ENCODE results near the gene OGT. TPM values are rescaled to one million over a fixed set of nuclear protein-coding genes. Genes with fewer than 3 reads are reported as not detected.
"Not testable (repeated sequence)": the region's sequence is repeated elsewhere in the genome, so short reads cannot be mapped to it uniquely, and the experiment has no call there.

The OGT gene
- total RNA-seq, 1 donor from 2014 or later, result 272 TPM

DNA sequence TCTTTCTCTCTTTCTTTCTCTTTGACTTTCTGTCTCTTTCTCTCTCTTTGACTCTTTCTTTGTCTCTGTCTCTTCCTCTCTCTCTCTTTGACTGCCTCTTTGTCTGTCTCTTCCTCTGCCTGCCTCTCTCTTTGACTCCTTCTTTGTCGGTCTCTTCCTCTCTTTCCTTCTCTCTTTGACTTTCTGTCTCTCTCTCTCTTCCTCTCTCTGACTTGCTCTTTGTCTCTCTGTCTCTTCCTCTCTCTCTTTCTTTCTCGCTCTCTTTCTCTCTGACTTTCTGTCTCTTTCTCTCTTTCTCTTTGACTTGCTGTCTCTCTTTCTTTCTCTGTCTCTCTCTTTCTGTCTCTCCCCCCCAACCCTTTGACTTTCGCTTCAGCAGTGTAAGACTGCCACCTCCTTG, 36.4 kb upstream of the OGT start:
- Mint-ChIP-seq H3K9me3 (no peaks in the 10 kb centered on the region), H3K27me3 (no peaks in the 10 kb centered on the region), H3K27ac (no peak overlapping the region), H3K4me3 (no peak overlapping the region), H3K36me3 (ENCODE audit: low read depth) (no peaks in the 10 kb centered on the region), H3K4me1 (no peaks in the 10 kb centered on the region)
- no peak for DNase-seq
- intact Hi-C loops (cut with micrococcal nuclease), result no loop called here
- CTCF ChIA-PET, result no interaction called here
- POLR2A ChIA-PET, result no interaction called here
- ATAC-seq (ENCODE audit: low read depth), result no peak
- TF ChIP-seq, protein P1, sequence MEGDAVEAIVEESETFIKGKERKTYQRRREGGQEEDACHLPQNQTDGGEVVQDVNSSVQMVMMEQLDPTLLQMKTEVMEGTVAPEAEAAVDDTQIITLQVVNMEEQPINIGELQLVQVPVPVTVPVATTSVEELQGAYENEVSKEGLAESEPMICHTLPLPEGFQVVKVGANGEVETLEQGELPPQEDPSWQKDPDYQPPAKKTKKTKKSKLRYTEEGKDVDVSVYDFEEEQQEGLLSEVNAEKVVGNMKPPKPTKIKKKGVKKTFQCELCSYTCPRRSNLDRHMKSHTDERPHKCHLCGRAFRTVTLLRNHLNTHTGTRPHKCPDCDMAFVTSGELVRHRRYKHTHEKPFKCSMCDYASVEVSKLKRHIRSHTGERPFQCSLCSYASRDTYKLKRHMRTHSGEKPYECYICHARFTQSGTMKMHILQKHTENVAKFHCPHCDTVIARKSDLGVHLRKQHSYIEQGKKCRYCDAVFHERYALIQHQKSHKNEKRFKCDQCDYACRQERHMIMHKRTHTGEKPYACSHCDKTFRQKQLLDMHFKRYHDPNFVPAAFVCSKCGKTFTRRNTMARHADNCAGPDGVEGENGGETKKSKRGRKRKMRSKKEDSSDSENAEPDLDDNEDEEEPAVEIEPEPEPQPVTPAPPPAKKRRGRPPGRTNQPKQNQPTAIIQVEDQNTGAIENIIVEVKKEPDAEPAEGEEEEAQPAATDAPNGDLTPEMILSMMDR (IDR thresholded peaks at IDR 0.05), result no peak

DNA sequence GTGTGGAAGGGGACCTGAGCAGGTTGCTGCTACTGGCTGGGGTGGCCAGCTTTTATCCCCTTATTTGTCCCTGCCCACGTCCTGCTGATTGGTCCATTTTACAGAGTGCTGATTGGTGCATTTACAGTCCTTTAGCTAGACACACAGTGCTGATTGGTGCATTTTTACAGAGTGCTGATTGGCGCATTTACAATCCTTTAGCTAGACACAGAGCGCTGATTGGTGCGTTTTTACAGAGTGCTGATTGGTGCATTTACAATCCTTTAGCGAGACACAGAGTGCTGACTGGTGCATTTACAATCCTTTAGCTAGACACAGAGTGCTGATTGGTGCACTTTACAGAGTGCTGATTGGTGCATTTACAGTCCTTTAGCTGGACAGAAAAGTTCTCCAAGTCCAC, 30.8 kb upstream of the OGT start:
- ATAC-seq (ENCODE audit: low read depth); CTCF ChIA-PET; H3K4me3 Mint-ChIP-seq; H3K9me3 Mint-ChIP-seq; DNase-seq; H3K27ac Mint-ChIP-seq; H3K27me3 Mint-ChIP-seq; H3K4me1 Mint-ChIP-seq; H3K36me3 Mint-ChIP-seq (ENCODE audit: low read depth); POLR2A ChIA-PET; intact Hi-C loops (cut with micrococcal nuclease): not testable (repeated sequence)

DNA sequence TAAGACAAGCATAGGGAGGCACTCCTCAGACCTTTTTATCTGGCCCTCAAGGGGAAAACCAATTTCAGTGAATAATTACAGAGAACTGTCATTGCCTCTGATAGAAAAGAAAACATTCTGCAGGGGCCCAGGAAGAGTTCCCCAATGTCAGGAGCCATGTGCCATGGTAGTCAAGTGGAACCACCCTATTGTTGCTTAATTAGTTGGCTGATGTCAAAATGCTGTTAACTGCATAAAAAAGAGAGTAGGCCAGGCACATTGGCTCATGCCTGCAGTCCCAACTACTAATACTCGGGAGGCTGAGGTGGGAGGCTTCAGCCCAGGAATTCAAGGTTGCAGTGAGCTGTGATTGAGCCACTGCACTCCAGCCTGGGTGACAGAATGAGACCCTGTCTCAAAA, 28.6 kb upstream of the OGT start:
- POLR2A ChIA-PET, result no interaction called here
- H3K27ac Mint-ChIP-seq, result no peak overlapping the region
- no peak overlapping the region for H3K4me3 Mint-ChIP-seq
- no peak for ATAC-seq (ENCODE audit: low read depth)
- no peaks in the 10 kb centered on the region for H3K4me1 Mint-ChIP-seq
- H3K36me3 Mint-ChIP-seq (ENCODE audit: low read depth), result no peaks in the 10 kb centered on the region
- no peak for DNase-seq
- H3K27me3 Mint-ChIP-seq, result no peaks in the 10 kb centered on the region
- no peaks in the 10 kb centered on the region for H3K9me3 Mint-ChIP-seq
- CTCF ChIA-PET, result no interaction called here
- intact Hi-C loops (cut with micrococcal nuclease), result no loop called here
- TF ChIP-seq, protein P1 (IDR thresholded peaks at IDR 0.05), result no peak

DNA sequence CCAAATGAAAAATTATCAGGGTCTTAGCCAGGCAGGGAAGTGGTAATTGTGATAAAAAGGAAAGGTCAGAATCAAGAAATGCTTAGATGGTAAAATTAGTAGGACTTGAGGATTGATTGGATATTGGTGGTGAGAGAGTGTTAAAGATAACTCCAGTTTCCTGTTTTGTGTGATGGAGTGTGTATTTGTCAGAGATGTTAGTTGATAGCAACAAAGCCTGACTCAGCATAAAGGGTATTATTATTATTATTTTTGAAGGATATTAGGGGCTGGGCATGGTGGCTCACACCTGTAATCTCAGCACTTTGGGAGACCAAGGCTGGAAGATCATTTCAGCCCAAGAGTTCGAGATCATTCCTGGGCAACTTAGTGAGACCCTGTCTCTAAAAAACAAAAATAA, 23.6 kb upstream of the OGT start:
- Mint-ChIP-seq H3K36me3 (ENCODE audit: low read depth) (no peaks in the 10 kb centered on the region), H3K4me1 (no peaks in the 10 kb centered on the region), H3K27me3 (no peaks in the 10 kb centered on the region), H3K9me3 (no peaks in the 10 kb centered on the region), H3K4me3 (no peak overlapping the region), H3K27ac (no peak overlapping the region)
- ChIA-PET CTCF (no interaction called here), POLR2A (no interaction called here)
- TF ChIP-seq, protein P1 (IDR thresholded peaks at IDR 0.05), result no peak
- intact Hi-C loops (cut with micrococcal nuclease), result no loop called here
- no peak for ATAC-seq (ENCODE audit: low read depth)
- DNase-seq, result no peak

DNA sequence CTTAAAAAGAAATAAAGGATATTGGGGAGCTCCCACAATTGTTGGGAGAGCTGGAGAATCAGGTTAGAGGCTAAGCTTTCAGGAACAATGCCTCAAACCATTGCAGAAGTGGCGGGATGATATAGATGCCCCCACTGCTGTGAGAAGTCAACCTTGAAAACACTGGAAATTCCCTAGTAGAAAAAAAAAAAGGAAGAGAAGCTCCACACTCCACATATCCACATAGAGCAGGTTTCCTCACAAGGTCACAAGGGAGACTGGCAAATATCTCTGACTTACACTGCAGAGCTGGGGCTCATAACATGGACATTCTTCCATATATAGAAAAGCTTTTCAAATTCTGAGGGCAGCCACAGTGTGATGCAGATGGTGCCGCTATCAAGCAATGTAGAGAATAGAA, 22.7 kb upstream of the OGT start:
- ChIA-PET CTCF (no interaction called here), POLR2A (no interaction called here)
- no peaks in the 10 kb centered on the region for H3K27me3 Mint-ChIP-seq
- H3K27ac Mint-ChIP-seq, result no peak overlapping the region
- H3K9me3 Mint-ChIP-seq, result no peaks in the 10 kb centered on the region
- intact Hi-C loops (cut with micrococcal nuclease), result no loop called here
- H3K4me3 Mint-ChIP-seq, result no peak overlapping the region
- TF ChIP-seq, protein P1 (IDR thresholded peaks at IDR 0.05), result no peak
- ATAC-seq (ENCODE audit: low read depth), result no peak
- H3K4me1 Mint-ChIP-seq, result no peaks in the 10 kb centered on the region
- no peak for DNase-seq
- H3K36me3 Mint-ChIP-seq (ENCODE audit: low read depth), result no peaks in the 10 kb centered on the region

DNA sequence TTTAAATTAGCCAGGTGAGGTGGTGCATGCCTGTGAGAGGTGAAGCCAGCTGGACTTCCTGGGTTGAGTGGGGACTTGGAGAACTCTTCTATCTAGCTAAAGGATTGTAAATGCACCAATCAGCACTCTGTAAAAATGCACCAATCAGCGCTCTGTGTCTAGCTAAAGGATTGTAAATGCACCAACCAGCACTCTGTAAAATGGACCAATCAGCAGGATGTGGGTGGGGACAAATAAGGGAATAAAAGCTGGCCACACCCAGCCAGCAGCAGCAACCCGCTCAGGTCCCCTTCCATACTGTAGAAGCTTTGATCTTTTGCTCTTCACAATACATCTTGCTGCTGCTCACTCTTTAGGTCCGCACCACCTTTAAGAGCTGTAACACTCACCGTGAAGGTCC, 19.2 kb upstream of the OGT start:
- ATAC-seq (ENCODE audit: low read depth); H3K4me3 Mint-ChIP-seq; H3K36me3 Mint-ChIP-seq (ENCODE audit: low read depth); H3K27ac Mint-ChIP-seq; H3K4me1 Mint-ChIP-seq; DNase-seq; H3K9me3 Mint-ChIP-seq; CTCF ChIA-PET; POLR2A ChIA-PET; intact Hi-C loops (cut with micrococcal nuclease); H3K27me3 Mint-ChIP-seq: not testable (repeated sequence)

Measured in activated B cell treated with CpG ODN at 0.5 μM for 24 hours (primary cell).